Right renal cortex interstitium (tissue), 3 donors: ENCODE results near the gene PRR35. TPM values are rescaled to one million over a fixed set of nuclear protein-coding genes. Genes with fewer than 3 reads are reported as not detected.

Source experiments
- DNase-seq, 3 donors: peaks; one replicate each; pipeline ENCODE4 v3.0.0-alpha.2; 2013; ENCODE audit warnings: low read depth in 3 of 3, low spot score in 2 of 3
- polyA plus RNA-seq, 3 donors: library from polyadenylated mRNA; unstranded; fragments of 120-200 nt; gene quantifications; one replicate each; pipeline ENCODE4 v1.2.1, GENCODE V29; 2013; ENCODE audit not compliant: insufficient read length in 3 of 3

The PRR35 gene
- polyA plus RNA-seq, 3 donors = 7.4 to 8.6 (median 7.5) TPM

GRCh38 chr16:527015-527903, 32.9 kb upstream of the PRR35 start, which contains the start of gene CAPN15:
Gene CAPN15 (plus strand): TSS chr16:527712. CDS start chr16:546839, 19,127 bp downstream.
- DNase-seq = peak; percentile 68 to 82 (median 80)

GRCh38 chr16:528111-529011, 31.8 kb upstream of the PRR35 start:
- DNase-seq = no peak

GRCh38 chr16:529012-529575, 31.1 kb upstream of the PRR35 start:
- DNase-seq = no peak

GRCh38 chr16:530111-530817, 29.9 kb upstream of the PRR35 start:
- no peak for DNase-seq

- no peak for DNase-seq
Observed at GRCh38 chr16:531494-532125, 28.6 kb upstream of the PRR35 start.

GRCh38 chr16:533391-534123, 26.6 kb upstream of the PRR35 start:
- DNase-seq = no peak

- no peak for DNase-seq
Observed at GRCh38 chr16:534135-534534, 26.1 kb upstream of the PRR35 start.

GRCh38 chr16:534856-535445, 25.2 kb upstream of the PRR35 start:
- DNase-seq = no peak

- no peak for DNase-seq
Observed at GRCh38 chr16:535446-536405, 24.5 kb upstream of the PRR35 start.

GRCh38 chr16:536746-537145, 23.4 kb upstream of the PRR35 start:
- no peak for DNase-seq

GRCh38 chr16:537415-538335, 22.5 kb upstream of the PRR35 start:
- DNase-seq = no peak

GRCh38 chr16:539901-540530, 20.2 kb upstream of the PRR35 start:
- no peak for DNase-seq

GRCh38 chr16:540645-541340, 19.4 kb upstream of the PRR35 start:
- no peak for DNase-seq

GRCh38 chr16:543301-544164, 16.7 kb upstream of the PRR35 start:
- DNase-seq = no peak

- no peak for DNase-seq
Observed at GRCh38 chr16:544517-544916, 15.7 kb upstream of the PRR35 start.
